Breast epithelium (tissue), 3 donors: ENCODE results near the gene IGLON5.

Experiments used
- CTCF ChIP-seq, 3 donors: fragments of 450-650 bp; IDR thresholded peaks; one replicate each; pipeline ENCODE4 v1.5.1; 2016 to 2017; ENCODE audit warnings: antibody characterized with exemption in 3 of 3, mild to moderate bottlenecking in 3 of 3, moderate library complexity in 3 of 3
- POLR2A ChIP-seq: fragments of 450-650 bp; IDR thresholded peaks from one replicate; pipeline ENCODE4 v1.6.1; 2016; ENCODE audit warnings: antibody characterized with exemption, mild to moderate bottlenecking, moderate library complexity

GRCh38 chr19:51366389-51367254, 55.2 kb downstream of the IGLON5 start:
- TF ChIP-seq POLR2A (peak; percentile 58), CTCF (IDR thresholded peaks at IDR 0.05) (no peak)
